SJSA1 (cell line): ENCODE measurements around the gene C1QTNF8. TPM values are rescaled to one million over a fixed set of nuclear protein-coding genes. Genes with fewer than 3 reads are reported as not detected.

Experiments used
- DNase-seq, 2 experiments: peaks; one replicate each; pipeline ENCODE4 v3.0.0-alpha.2; 2015 to 2020; ENCODE audit warnings: low spot score in 2 of 2, low read depth in 1 of 2
- H3K27ac ChIP-seq: fragments of 250-450 bp; sonication (Bioruptor Pico); 2 replicates; pipeline ENCODE4 v1.5.1; 2020; ENCODE audit warnings: mild to moderate bottlenecking, moderate library complexity
- H3K27me3 ChIP-seq: fragments of 250-450 bp; sonication (Bioruptor Pico); replicated peaks from 2 replicates; pipeline ENCODE4 v1.5.1; 2020; ENCODE audit warnings: mild to moderate bottlenecking, moderate library complexity
- H3K36me3 ChIP-seq: fragments of 250-450 bp; sonication (Bioruptor Pico); 2 replicates; pipeline ENCODE4 v1.5.1; 2020; ENCODE audit warnings: mild to moderate bottlenecking
- H3K4me1 ChIP-seq: fragments of 250-450 bp; sonication (Bioruptor Pico); replicated peaks from 2 replicates; pipeline ENCODE4 v1.6.1; 2021; ENCODE audit warnings: mild to moderate bottlenecking
- H3K4me3 ChIP-seq: fragments of 250-450 bp; sonication (Bioruptor Pico); 2 replicates; pipeline ENCODE4 v1.5.1; 2020; ENCODE audit warnings: mild to moderate bottlenecking
- H3K9me3 ChIP-seq: fragments of 250-450 bp; sonication (Bioruptor Pico); replicated peaks from 2 replicates; pipeline ENCODE4 v1.5.1; 2020; ENCODE audit warnings: mild to moderate bottlenecking
- total RNA-seq: library from RNA; depleted of rRNA; stranded (reverse); fragments of >200 nt; shearing (Covaris generic); gene quantifications from 2 replicates; pipeline ENCODE4 v1.2.3, GENCODE V29; 2014

Gene C1QTNF8
- total RNA-seq, 1 experiment from 2014 or later: not detected

DNA sequence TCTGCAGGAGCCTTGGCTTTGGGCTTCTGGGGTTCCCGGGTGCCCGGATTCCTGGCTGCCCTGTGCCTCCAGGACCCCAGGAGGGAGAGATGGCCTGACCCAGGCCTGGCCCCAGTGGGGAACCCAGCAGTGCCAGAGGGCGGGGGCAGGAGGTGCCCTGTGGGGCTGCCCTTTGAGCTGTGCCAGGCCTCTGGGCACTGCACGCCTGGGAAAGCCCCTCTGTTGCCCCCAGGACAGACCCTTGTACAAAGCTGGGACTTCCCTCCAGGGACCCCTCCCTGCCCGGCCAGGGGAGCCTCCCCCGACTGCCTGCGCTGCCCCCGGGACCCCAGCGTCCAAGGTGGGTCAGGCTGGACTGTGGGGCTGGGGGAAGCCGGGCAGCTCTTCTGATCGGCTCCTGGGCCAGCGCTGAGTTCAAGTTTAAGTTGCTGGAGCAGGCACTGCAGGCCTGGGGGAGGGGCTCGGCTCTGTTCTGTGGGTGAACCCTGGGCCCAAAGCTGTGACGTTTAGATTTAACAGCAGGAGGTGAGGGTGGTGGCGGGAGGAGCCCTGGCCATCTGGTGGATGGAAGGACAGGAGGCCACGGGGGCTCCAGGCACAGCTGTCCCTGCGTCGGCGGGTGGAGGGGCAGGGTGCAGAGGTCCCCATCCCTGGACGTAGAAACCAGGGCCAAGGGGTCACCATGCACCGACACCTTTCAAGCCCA is 27.6 kb upstream of the C1QTNF8 start:
- Histone ChIP-seq H3K4me1 (no peaks in the 10 kb centered on the region), H3K4me3 (no peak overlapping the region), H3K9me3 (no peaks in the 10 kb centered on the region), H3K27ac (no peak overlapping the region), H3K27me3 (peaks cover 85% of the 10 kb centered on the region), H3K36me3 (no peaks in the 10 kb centered on the region)
- no peak for DNase-seq

DNA sequence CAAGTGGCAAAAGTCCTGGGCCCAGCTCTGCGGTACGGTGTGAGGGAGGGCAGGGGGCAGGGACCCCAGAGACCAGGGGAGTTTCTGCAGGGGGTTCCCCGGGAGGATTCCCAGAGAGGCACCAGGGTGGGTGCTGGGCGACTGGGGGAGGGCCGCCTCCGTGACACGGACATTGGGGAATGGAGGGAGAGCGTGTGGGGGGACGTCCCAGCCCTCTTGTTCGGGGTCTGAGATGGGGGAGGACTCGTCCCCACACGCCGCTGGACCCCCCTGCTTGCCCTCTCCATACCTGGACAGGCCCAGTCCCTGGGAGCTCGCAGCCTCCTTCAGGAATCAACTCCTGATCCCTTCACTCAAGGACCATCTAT is 26.3 kb upstream of the C1QTNF8 start:
- Histone ChIP-seq H3K9me3 (no peaks in the 10 kb centered on the region), H3K4me3 (no peak overlapping the region), H3K36me3 (no peaks in the 10 kb centered on the region), H3K27ac (no peak overlapping the region), H3K27me3 (peaks cover 92% of the 10 kb centered on the region), H3K4me1 (no peaks in the 10 kb centered on the region)
- no peak for DNase-seq

DNA sequence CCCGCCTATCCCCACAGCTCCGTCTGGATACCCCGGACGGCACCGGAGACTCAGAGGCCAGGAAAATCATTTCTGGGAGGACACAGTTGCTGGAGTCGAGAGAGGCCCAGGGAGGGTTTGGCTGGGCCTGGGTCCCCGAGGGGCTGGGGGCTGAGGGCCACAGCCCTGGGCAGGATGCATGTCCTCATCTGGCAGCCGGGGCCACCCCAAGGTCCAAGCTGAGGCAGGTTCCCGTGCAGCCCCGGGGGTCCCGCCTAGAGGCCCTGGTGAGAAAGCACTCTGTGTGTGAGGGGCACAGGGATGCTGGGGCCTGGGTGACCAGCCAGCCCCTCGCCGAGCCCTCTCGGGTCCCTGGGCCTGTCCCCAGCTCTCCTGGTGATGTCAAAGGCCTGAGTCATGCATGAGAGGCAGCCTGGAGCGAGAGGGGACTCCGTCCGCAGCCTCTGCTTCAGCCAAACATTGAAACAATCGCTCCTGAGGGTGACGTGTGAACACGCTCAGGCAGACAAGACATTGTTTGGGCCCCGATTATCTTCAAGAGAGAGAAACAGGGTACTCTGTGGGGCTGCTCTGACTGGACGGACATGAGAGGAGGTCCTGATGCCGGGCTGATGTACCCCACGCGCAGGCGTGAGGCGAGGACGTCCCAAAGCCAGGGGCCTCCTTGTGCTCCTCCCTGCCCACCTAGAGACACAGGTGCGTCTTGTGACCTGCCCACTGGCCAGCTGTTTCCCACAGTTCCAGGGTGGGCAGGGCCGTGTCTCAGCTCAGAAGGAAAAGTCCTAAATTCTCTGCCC is 25.8 kb upstream of the C1QTNF8 start:
- no peaks in the 10 kb centered on the region for H3K4me1 ChIP-seq
- DNase-seq: no peak
- no peaks in the 10 kb centered on the region for H3K9me3 ChIP-seq
- H3K27me3 ChIP-seq: peaks cover 94% of the 10 kb centered on the region
- H3K4me3 ChIP-seq: no peak overlapping the region
- no peak overlapping the region for H3K27ac ChIP-seq
- no peaks in the 10 kb centered on the region for H3K36me3 ChIP-seq

DNA sequence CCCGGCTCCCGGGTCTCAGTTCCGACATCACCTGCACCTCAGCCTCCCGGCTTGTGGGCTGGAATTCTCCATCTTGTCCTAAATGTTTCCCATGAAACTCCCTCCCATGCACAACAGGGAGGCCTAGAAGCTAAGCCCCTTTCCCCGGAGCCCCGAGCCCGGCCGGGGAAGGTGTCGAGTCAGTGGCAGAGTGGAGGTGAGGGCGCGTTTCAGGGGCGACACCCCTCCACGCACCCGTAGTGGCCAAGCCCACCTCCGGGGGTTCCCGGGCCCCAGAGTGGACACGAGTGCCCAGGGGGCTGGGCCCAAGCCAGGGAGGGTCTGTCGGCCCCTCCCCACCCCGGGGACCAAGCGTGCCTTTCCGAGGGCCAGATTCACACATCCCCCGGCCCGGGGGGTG is 25.0 kb upstream of the C1QTNF8 start:
- Histone ChIP-seq H3K36me3 (no peaks in the 10 kb centered on the region), H3K4me1 (no peaks in the 10 kb centered on the region), H3K27me3 (peaks cover 95% of the 10 kb centered on the region), H3K9me3 (no peaks in the 10 kb centered on the region), H3K4me3 (no peak overlapping the region), H3K27ac (no peak overlapping the region)
- no peak for DNase-seq

DNA sequence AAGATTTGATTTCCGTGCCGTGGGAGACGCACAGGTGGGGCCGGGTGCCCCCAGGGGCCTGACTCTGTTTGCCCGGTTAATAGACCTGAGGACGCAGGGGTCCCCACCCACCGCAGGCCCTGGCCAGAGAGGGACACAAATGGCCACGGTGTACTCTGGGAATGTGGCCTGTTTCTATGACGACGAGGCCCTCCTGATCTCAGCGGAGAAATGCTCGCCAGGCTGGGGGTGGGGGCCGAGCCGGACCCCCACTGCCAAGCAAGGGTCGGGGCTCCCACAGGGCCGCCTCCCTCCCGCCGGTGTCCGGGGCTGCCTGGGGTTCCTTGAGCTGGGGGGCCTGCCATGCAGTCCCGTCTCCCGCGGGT is 24.5 kb upstream of the C1QTNF8 start:
- Histone ChIP-seq H3K4me3 (no peak overlapping the region), H3K4me1 (no peaks in the 10 kb centered on the region), H3K36me3 (no peaks in the 10 kb centered on the region), H3K9me3 (no peaks in the 10 kb centered on the region), H3K27me3 (peaks cover 92% of the 10 kb centered on the region), H3K27ac (no peak overlapping the region)
- DNase-seq: no peak

DNA sequence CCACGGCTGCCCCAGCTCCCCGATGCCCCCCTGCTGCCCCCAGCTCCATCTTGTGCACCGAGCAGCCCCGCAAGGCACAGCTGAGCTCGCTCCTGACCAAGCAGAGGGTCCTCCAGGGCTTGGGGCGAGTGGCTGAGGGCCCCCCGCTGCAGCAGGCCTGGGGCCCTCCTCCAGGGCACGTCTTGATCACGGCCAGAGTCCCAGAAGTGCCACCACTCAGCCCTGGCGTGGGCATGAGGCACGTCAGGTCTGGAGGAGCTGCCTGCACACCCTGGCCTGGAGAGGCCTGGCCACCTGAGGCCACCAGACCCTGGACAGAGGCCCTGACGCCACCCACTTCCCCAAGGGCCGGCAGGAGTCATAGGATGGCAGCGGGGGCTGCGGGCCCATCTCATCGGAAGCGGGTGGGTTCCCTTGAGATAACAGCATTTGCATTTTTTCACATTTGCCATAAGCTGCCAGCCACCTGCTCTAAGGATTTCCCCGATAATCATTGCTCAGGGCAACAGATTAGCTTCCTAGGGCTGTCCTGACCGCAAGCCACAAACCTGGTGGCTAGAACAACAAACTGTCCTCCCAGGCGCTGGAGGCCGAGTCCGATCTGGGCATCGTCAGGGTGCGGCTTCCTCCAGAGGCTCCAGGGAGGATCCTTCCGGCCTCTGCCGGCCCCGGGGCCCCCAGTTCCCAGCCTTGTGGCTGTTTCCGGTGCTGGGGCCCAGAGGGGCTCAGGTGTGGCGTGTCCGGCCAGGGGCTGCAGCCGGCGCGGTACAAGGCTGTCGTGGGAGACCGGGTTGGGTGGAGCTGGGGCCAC is 23.9 kb upstream of the C1QTNF8 start:
- H3K36me3 ChIP-seq: no peaks in the 10 kb centered on the region
- no peaks in the 10 kb centered on the region for H3K4me1 ChIP-seq
- H3K27ac ChIP-seq: no peak overlapping the region
- no peak overlapping the region for H3K4me3 ChIP-seq
- no peak for DNase-seq
- peaks cover 88% of the 10 kb centered on the region for H3K27me3 ChIP-seq
- no peaks in the 10 kb centered on the region for H3K9me3 ChIP-seq

DNA sequence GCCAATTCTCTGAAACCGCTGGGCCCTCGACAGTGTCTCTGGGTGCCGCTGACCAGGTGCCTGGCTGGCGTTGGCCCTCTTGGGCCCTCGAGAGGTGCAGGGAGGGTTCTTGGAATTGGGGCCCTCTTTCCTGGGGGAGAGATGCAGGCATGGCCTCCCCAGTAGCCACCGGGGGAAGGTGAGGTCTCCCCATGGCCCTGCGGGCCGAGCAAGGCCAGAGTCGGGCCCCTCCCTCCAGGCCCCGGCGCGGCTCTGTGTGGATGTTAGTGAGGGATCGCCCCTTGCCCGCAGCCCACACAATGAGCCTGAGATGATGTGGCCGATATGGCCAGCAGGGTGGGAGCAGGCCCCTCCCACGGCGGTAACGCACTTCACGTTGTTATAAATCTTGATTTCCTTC is 23.1 kb upstream of the C1QTNF8 start:
- H3K9me3 ChIP-seq: no peaks in the 10 kb centered on the region
- DNase-seq: no peak
- no peaks in the 10 kb centered on the region for H3K36me3 ChIP-seq
- no peak overlapping the region for H3K4me3 ChIP-seq
- H3K4me1 ChIP-seq: no peaks in the 10 kb centered on the region
- H3K27me3 ChIP-seq: peaks cover 88% of the 10 kb centered on the region
- H3K27ac ChIP-seq: no peak overlapping the region

DNA sequence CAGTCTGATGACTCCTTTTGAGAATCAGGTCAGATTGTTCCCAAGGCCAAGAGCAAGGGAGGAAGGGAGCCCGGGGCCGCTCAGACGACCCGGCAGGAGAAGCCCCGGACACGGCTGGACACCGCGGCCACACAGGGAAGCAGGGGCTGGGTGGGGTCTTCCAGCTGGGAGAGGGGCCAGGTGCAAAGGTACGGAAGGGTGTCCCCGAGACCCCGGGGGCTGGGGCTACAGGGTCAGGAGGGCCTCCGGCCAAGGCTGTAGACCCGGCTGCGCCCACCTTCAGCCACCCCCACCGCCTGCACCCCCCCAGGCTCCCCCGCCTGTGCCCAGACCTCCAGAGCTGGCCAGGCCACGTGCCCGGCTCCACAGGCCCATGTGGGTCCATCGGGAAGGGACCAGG is 21.9 kb upstream of the C1QTNF8 start:
- H3K36me3 ChIP-seq: no peaks in the 10 kb centered on the region
- H3K4me1 ChIP-seq: no peaks in the 10 kb centered on the region
- no peak for DNase-seq
- no peak overlapping the region for H3K4me3 ChIP-seq
- H3K27me3 ChIP-seq: peaks cover 85% of the 10 kb centered on the region
- no peak overlapping the region for H3K27ac ChIP-seq
- no peaks in the 10 kb centered on the region for H3K9me3 ChIP-seq

DNA sequence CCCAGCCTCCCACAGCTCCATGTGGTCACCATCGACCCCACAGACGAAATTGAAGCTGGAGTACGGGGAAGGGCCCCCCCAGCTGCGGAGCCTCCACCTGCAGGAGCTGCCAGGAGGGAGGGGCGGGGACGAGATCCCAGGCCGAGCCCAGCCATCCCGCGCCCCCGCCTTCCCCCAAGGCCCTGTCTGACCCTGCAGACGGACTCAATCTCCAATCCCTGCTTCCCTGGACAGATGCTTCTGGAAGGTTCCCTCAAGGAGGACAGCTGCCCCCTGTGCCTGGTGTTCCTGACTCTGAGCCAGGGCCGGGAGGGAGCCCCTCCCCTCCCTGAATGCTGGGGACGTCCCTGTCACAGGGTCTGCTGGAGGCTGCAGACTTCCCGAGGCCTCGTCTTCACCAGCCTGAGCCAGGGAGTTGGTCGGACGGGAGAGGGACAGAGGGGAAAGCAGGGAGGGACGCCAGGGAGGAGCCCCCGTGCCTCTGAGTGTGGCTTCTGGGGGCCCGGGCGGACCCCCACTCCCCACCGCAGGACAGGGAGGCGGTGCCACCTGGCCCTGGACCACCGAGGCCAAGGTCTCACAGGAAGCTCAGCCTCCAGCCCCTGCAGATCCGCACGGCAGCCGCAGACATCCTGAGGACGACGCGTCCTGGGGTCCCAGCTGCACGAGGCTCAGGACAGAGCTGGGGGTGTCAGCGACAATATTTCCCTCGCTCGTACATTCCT is 21.3 kb upstream of the C1QTNF8 start:
- H3K4me3 ChIP-seq: no peak overlapping the region
- no peak for DNase-seq
- H3K4me1 ChIP-seq: no peaks in the 10 kb centered on the region
- peaks cover 85% of the 10 kb centered on the region for H3K27me3 ChIP-seq
- no peaks in the 10 kb centered on the region for H3K36me3 ChIP-seq
- no peaks in the 10 kb centered on the region for H3K9me3 ChIP-seq
- no peak overlapping the region for H3K27ac ChIP-seq

DNA sequence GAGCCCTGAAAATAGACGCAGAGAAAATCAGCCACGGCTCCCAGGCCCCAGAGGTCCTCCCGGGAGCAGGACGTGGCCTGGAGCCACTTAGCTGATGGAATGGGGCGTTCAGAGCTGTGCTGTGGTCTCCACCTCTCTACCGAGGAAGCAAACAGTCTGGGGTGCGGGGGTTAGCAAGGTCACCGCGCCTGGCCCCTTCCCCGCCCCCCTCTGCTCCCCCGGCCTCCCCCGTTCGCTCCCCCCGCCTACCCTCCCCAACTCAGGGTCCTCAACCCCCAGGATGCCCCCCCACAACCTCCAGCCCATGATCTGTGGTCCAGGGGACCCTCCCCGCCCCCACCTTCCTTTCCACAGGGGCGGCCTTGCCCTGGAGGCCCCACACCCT is 20.6 kb upstream of the C1QTNF8 start:
- DNase-seq: no peak
- no peaks in the 10 kb centered on the region for H3K9me3 ChIP-seq
- H3K27me3 ChIP-seq: peaks cover 85% of the 10 kb centered on the region
- H3K36me3 ChIP-seq: no peaks in the 10 kb centered on the region
- no peak overlapping the region for H3K27ac ChIP-seq
- no peaks in the 10 kb centered on the region for H3K4me1 ChIP-seq
- H3K4me3 ChIP-seq: no peak overlapping the region

DNA sequence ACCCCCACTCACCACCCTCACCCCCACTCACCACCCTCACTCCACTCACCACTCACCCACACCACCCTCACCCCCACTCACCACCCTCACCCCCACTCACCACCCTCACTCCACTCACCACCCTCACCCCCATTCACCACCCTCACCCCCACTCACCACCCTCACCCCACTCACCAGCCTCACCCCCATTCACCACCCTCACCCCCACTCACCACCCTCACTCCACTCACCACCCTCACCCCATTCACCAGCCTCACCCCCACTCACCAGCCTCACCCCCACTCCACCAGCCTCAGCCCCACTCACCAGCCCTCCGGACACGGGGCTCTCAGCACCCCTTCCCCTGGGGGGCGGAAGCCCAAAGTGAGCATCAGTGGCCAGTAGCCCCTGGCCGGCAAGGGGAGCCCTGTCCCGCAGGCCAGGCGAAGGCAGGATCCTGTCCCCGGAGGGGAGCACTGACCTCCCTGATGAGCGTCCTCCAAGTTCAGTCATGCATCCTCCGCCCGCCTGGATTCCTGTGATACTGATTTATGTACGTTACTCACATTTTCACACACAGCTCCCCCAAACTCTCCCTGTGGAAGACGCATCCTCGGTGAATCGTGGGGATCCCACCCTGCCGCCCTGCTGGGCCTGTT is 18.0 kb upstream of the C1QTNF8 start:
- H3K9me3 ChIP-seq: no peaks in the 10 kb centered on the region
- H3K4me1 ChIP-seq: no peaks in the 10 kb centered on the region
- no peak for DNase-seq
- no peak overlapping the region for H3K4me3 ChIP-seq
- H3K27me3 ChIP-seq: peaks cover 83% of the 10 kb centered on the region
- H3K27ac ChIP-seq: no peak overlapping the region
- H3K36me3 ChIP-seq: no peaks in the 10 kb centered on the region

DNA sequence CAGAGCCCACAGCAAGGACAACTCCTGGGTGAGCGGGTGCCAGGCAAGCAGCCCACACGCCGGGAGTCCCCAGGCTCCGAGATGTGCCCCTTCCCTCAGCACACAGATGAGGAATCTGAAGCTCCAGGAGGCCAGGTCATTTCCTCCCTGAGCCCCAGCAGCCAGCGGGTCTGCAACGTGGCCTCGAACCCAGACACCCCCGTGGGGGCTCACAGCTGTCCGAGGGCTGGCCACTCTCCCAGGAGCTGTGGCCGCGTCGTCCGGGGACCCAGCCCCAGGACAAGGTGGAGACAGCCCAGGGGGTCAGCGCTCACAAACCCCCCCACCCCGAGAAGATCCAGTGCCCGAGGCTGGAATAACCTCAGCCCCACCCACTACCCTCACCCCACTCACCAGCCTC is 17.4 kb upstream of the C1QTNF8 start:
- DNase-seq: no peak
- H3K27ac ChIP-seq: no peak overlapping the region
- H3K4me1 ChIP-seq: no peaks in the 10 kb centered on the region
- peaks cover 83% of the 10 kb centered on the region for H3K27me3 ChIP-seq
- H3K36me3 ChIP-seq: no peaks in the 10 kb centered on the region
- no peak overlapping the region for H3K4me3 ChIP-seq
- no peaks in the 10 kb centered on the region for H3K9me3 ChIP-seq

DNA sequence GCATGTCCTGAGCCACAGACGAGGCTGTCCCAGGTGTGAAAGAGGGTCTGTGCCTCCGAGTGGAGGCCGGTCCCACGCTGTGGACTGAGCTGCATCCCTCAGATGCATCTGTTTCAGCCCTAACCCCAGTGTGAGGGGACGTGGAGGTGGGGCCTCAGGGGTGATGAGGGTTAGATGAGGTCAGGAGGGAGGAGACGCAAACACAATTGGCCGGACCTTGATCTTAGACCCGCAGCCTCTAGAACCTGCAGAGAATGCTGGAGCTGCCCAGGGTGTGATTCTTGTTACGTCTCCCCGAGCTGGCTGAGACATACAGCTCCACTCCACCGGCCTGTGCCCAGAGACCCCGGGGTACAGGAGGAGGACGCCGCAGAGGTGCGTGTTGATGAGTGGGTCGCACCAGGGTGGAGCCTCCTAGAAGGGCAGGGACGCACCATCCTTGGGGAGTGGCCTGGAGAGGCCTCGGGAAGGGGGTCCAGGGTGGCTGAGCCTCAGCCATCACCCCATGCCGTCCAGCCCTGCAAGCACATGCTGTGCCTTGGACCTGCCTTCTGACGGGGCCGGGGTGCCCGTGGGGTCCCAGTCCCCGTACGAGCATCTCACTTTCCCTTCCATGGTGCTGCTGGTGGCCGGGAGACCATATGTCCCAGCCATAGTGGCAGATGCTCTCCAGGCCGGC is 16.6 kb upstream of the C1QTNF8 start:
- H3K4me1 ChIP-seq: no peaks in the 10 kb centered on the region
- H3K9me3 ChIP-seq: no peaks in the 10 kb centered on the region
- H3K27me3 ChIP-seq: peaks cover 83% of the 10 kb centered on the region
- no peak overlapping the region for H3K27ac ChIP-seq
- no peak for DNase-seq
- H3K4me3 ChIP-seq: no peak overlapping the region
- H3K36me3 ChIP-seq: no peaks in the 10 kb centered on the region
